Peyer's patch (tissue), 4 donors: ENCODE data around the gene PDC. TPM values are rescaled to one million over a fixed set of nuclear protein-coding genes. Genes with fewer than 3 reads are reported as not detected.

ENCODE experiments used
- DNase-seq, 3 donors: peaks; one replicate each; pipeline ENCODE4 v3.0.0-alpha.2; 2017 to 2019
- H3K27ac ChIP-seq, 4 donors: fragments of 200-600 bp; sonication (generic); one replicate each; pipeline ENCODE4 v1.5.1; 2016 to 2019
- H3K27me3 ChIP-seq, 2 donors: fragments of 200-600 bp; sonication (generic); one replicate each; pipeline ENCODE4 v1.5.1; 2019
- H3K36me3 ChIP-seq, 3 donors: fragments of 200-600 bp; sonication (generic); one replicate each; pipeline ENCODE4 v1.5.1; 2016 to 2019
- H3K4me1 ChIP-seq, 4 donors: fragments of 200-600 bp; sonication (generic); one replicate each; pipeline ENCODE4 v1.5.1; 2016 to 2019
- H3K4me3 ChIP-seq, 4 donors: fragments of 200-600 bp; sonication (generic); 1 replicate in 3 of 4; 2 replicates in 1 of 4; pipeline ENCODE4 v1.5.1; 2016 to 2019; ENCODE audit warnings: mild to moderate bottlenecking in 1 of 4
- H3K9me3 ChIP-seq, 4 donors: fragments of 200-600 bp; sonication (generic); one replicate each; pipeline ENCODE4 v1.5.1; 2016 to 2019; ENCODE audit warnings: mild to moderate bottlenecking in 1 of 4
- POLR2A ChIP-seq, 2 donors: fragments of 450-650 bp; IDR thresholded peaks; one replicate each; pipeline ENCODE4 v1.5.1; 2017; ENCODE audit warnings: antibody characterized with exemption in 2 of 2, mild to moderate bottlenecking in 2 of 2, moderate library complexity in 2 of 2
- total RNA-seq, 4 donors: library from RNA; depleted of rRNA; stranded (reverse); fragments of >200 nt; gene quantifications; one replicate each; pipeline ENCODE4 v1.1.0, GENCODE V29; 2016
- TF ChIP-seq, protein P1 (sequence below), 6 experiments: fragments of 450-650 bp in 4 of 6; fragments of 200-600 bp in 2 of 6; sonication (generic) in 1 of 6; IDR thresholded peaks; one replicate each; pipeline ENCODE4 v1.5.1; 2017 to 2019; ENCODE audit warnings: antibody characterized with exemption in 6 of 6, mild to moderate bottlenecking in 3 of 6, moderate library complexity in 1 of 6

Gene PDC
- total RNA-seq, 4 donors from 2014 or later = not detected

- H3K36me3 ChIP-seq = no peaks in the 10 kb centered on the region
- no peak overlapping the region for H3K27ac ChIP-seq
- no peaks in the 10 kb centered on the region for H3K4me1 ChIP-seq
- H3K27me3 ChIP-seq = no peaks in the 10 kb centered on the region
- H3K9me3 ChIP-seq = no peaks in the 10 kb centered on the region
- DNase-seq = no peak
- no peak overlapping the region for H3K4me3 ChIP-seq
- no peak for TF ChIP-seq POLR2A (IDR thresholded peaks at IDR 0.05)
- TF ChIP-seq, protein P1, sequence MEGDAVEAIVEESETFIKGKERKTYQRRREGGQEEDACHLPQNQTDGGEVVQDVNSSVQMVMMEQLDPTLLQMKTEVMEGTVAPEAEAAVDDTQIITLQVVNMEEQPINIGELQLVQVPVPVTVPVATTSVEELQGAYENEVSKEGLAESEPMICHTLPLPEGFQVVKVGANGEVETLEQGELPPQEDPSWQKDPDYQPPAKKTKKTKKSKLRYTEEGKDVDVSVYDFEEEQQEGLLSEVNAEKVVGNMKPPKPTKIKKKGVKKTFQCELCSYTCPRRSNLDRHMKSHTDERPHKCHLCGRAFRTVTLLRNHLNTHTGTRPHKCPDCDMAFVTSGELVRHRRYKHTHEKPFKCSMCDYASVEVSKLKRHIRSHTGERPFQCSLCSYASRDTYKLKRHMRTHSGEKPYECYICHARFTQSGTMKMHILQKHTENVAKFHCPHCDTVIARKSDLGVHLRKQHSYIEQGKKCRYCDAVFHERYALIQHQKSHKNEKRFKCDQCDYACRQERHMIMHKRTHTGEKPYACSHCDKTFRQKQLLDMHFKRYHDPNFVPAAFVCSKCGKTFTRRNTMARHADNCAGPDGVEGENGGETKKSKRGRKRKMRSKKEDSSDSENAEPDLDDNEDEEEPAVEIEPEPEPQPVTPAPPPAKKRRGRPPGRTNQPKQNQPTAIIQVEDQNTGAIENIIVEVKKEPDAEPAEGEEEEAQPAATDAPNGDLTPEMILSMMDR (IDR thresholded peaks at IDR 0.05) = no peak
Measured at GRCh38 chr1:186498695-186499389, 37.9 kb upstream of the PDC start.

DNA sequence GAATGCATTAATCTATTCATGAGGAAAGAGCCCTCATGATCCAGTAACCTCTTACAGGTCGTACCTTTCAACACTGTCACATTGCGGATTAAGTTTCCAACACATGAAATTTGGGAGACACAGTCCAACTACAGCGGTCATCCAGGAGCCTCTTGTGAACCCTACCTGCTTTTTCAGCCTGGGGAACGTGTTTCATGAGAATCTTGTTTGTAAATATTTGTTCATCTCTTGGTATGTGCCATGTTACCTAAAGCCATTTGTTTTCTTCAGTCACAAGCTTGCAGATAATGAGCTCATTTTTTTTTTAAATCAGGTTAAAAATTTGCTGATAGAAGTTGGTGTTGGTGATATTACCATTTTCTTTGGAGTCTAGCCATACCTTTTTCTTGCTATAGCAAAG is 37.2 kb upstream of the PDC start:
- Histone ChIP-seq H3K4me3 (no peak overlapping the region), H3K27me3 (no peaks in the 10 kb centered on the region), H3K9me3 (no peaks in the 10 kb centered on the region), H3K36me3 (no peaks in the 10 kb centered on the region), H3K4me1 (no peaks in the 10 kb centered on the region), H3K27ac (no peak overlapping the region)
- no peak for TF ChIP-seq POLR2A (IDR thresholded peaks at IDR 0.05)
- TF ChIP-seq, protein P1 (IDR thresholded peaks at IDR 0.05) = no peak
- DNase-seq = no peak

- H3K9me3 ChIP-seq = no peaks in the 10 kb centered on the region
- TF ChIP-seq, protein P1 (IDR thresholded peaks at IDR 0.05) = no peak
- TF ChIP-seq POLR2A (IDR thresholded peaks at IDR 0.05) = no peak
- H3K27me3 ChIP-seq = no peaks in the 10 kb centered on the region
- no peak overlapping the region for H3K27ac ChIP-seq
- H3K36me3 ChIP-seq = no peaks in the 10 kb centered on the region
- H3K4me3 ChIP-seq = no peak overlapping the region
- no peak for DNase-seq
- H3K4me1 ChIP-seq = no peaks in the 10 kb centered on the region
Measured at GRCh38 chr1:186497651-186498050, 36.7 kb upstream of the PDC start.

DNA sequence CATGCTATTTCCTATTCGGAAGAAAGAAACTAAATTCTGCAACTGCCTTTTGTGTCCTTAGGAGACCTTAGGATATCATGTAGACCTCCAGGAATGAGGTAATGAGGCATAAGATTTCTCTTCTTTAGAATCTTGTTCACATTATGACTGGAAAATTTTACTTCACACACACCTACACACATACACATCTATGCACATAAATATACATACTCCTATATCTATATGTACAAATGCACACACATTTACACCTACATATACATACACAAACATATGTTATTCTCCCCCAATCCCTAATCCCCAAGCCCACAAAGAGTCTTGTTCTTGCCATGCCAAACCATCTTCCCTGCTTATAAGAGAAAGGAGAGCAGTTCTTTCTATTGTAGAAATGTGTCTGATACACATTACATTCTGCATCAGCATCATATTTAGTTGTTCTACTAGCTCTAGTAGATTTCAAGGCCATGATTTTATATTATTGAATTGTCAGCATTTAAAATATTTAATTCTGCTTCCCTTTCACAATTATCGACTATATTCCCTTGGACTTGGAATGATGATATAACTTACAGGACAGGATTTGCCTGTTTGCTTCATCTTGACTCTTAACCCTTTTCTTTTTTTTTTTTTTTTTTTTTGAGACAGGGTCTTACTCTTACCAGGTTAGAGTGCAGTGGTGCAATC is 35.4 kb upstream of the PDC start:
- TF ChIP-seq, protein P1 (IDR thresholded peaks at IDR 0.05) = no peak
- no peak for TF ChIP-seq POLR2A (IDR thresholded peaks at IDR 0.05)
- Histone ChIP-seq H3K27me3 (no peaks in the 10 kb centered on the region), H3K36me3 (no peaks in the 10 kb centered on the region), H3K4me1 (no peaks in the 10 kb centered on the region), H3K27ac (no peak overlapping the region), H3K4me3 (no peak overlapping the region), H3K9me3 (no peaks in the 10 kb centered on the region)
- no peak for DNase-seq

- Histone ChIP-seq H3K4me3 (no peak overlapping the region), H3K36me3 (no peaks in the 10 kb centered on the region)
- TF ChIP-seq, protein P1 (IDR thresholded peaks at IDR 0.05) = no peak
- TF ChIP-seq POLR2A (IDR thresholded peaks at IDR 0.05) = no peak
Measured at GRCh38 chr1:186494832-186495271, 33.9 kb upstream of the PDC start.

More at GRCh38 chr1:186494832-186495271, 33.9 kb upstream of the PDC start:
- no peaks in the 10 kb centered on the region for H3K9me3 ChIP-seq
- no peaks in the 10 kb centered on the region for H3K27me3 ChIP-seq
- no peak for DNase-seq
- H3K4me1 ChIP-seq = no peaks in the 10 kb centered on the region
- no peak overlapping the region for H3K27ac ChIP-seq
